ENCODE results near the gene CCDC88C. TPM values are rescaled to one million over a fixed set of nuclear protein-coding genes. Genes with fewer than 3 reads are reported as not detected.

Gene CCDC88C
- polyA plus RNA-seq, 3 donors: 4.7 to 7.6 (median 5.8) TPM

Other genes with a start within 250 kb of the CCDC88C start
- 1 to 10 TPM in 1 of 3 donors, under 1 TPM in 2; 0.15 to 1.1 (median 0.22) TPM for gene GPR68, start 173.1 kb downstream of the CCDC88C start, polyA plus RNA-seq
- 10 to 100 TPM; 24.6 to 50.9 (median 34.1) TPM for gene PPP4R3A, start 92.5 kb upstream of the CCDC88C start, polyA plus RNA-seq

Data from adipose tissue (tissue), 3 donors.